ENCODE data around the gene ADGRD2.

The ADGRD2 gene

DNA sequence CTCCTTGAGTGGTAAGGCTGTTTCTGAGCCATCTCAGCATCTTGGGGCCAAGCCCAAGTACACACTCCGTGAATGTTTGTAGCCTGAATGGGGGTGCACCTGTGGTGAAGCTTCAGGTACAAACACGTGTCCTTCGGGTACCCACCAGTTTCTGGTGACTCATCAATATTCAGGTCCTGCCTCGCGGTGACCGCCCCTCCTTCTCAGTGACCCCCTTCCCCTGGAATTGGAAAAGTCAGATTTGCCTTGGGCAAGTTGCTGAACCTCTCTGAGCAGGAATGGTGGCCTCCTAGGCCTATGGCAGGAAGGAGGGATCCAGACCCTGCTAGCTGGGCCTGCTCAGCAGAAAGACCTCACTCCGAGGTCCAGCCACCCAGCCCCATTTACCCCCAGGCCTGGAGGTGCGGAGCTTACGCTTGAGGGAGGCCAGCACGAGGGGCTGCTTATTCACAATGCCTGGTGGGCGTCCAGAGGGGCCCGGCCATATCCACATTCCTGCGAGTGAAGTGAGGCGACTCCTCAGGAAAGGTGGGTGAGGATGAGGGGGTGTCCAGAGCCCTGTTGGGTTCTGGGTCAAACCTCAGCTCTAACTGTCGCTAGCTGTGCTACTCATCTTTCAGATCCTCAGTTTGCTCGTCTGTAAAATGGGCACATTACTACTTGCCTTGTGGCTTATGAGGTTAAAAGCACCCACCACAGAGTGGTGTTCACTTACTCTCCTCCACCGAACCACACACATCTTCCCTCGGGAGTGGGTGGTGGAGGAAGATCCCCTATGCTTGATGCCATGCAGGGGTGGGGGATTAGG, 7.0 kb downstream of the ADGRD2 start:
- no peak for DNase-seq (ENCODE audit: low read depth in 2 of 3, low spot score in 2 of 3)

DNA sequence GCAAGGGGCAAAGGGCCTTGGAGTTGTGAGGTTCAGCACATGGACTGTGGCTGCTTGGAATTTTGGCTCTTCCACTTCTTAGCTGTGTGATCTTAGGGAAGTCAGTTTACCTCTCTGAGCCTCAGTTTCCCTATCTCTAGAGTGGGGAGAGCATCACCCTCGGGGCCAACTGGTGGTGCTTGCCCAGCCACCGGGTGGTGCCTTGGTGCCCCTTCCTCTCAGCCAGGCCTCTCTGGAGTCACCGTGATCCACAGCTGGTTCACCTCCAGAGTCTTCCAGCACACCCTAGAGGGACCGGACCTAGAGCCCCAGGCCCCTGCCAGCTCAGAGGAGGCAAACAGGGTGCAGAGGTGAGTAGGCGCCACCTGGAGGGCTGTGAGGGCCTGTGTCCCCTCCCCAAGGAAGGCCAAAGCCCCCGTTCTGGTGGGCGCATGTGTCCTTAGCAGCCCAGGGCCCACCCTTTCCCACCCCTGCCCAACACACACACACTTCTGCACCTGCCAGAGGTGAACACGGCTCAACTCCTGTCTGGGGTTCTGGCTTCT, 7.7 kb downstream of the ADGRD2 start:
- DNase-seq (ENCODE audit: low read depth in 2 of 3, low spot score in 2 of 3) = no peak

DNA sequence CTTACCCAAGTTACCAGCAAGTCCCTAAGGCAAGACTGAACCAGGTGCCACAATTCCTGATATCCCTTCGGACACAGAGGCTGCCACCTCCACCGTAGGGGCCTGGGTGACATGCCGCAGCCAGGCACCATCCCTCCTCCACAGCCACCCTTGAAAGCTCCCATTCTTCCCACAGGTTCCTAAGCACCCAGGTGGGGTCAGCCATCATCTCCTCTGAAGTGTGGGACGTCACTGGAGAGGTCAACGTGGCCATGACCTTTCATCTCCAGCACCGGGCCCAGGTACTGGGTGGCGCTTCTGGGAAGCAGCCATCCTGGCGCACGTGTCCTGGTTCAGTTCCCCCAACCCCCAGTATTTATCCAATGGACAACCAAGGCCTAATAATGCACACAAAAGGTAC, 8.2 kb downstream of the ADGRD2 start:
- no peak for DNase-seq (ENCODE audit: low read depth in 2 of 3, low spot score in 2 of 3)

DNA sequence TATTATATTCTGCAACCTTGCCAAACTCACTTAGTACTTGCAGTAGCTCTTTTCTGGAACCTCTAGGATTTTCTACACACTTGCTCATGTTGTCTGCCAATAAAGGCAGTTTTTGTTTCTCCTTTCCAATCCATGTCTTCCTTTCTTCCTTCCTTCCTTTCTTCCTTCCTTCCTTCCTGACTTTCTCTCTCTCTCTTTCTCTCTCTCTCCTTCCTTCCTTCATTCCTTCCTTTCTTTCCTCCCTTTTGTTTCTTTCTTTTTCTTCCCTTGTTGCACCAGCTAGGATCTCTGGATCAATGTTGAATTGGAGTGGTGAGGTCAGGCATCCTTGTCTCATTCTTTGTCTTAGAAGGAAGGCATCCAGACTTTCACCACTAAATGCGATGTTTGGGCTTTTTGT, 12.5 kb downstream of the ADGRD2 start:
- DNase-seq (ENCODE audit: low read depth in 2 of 3, low spot score in 2 of 3) = no peak

DNA sequence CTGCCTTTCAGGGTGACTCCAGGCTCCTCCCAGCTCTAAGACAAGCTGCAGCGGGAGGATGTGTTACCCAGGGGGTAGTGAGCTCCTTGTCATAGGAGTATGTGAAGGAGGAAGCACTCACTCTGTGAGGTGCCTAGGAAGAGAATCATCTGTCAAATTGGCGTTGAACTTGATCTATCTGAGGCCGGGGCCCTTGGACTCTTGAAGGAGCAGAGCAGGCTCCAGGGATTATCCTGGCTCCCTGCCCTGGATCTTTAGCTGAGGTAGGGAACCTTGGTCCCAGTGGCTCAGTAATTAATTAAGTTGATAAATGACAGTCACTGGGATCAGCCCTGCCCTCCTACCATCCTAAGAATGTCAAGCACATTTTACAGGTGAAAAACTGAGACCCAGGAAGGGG, 15.5 kb downstream of the ADGRD2 start:
- no peak for DNase-seq (ENCODE audit: low read depth in 2 of 3, low spot score in 2 of 3)

DNA sequence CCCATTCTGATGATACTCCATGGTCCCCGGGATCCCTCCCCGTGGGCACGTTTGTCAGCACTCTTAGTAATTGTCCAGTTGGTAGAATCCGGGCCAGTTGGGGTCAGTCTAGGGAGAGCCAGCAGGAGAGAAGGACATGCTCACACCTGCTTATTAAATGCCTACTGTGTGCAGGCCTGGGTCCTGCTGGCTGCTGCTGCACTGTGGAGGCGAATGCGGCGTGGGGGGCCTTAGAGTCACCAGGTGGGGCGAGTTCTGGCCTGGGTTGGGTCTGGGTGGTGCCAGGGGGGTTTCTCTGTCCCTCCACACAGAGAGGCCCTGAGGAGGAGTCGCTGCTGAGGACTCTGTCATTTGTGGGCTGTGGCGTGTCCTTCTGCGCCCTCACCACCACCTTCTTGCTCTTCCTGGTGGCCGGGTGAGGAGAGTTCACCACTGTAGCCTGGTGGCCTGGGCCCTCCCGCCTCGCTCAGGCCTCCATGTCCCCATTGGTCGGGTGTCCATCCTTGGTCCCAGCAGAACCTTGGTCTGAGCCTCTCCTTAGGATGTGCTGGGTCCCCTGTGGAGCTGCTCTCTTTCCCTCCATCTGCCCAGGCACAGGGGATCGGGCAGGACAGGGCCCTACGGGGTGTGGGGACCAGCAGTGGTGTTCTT, 17.3 kb downstream of the ADGRD2 start:
- DNase-seq (ENCODE audit: low read depth in 2 of 3, low spot score in 2 of 3) = no peak

DNA sequence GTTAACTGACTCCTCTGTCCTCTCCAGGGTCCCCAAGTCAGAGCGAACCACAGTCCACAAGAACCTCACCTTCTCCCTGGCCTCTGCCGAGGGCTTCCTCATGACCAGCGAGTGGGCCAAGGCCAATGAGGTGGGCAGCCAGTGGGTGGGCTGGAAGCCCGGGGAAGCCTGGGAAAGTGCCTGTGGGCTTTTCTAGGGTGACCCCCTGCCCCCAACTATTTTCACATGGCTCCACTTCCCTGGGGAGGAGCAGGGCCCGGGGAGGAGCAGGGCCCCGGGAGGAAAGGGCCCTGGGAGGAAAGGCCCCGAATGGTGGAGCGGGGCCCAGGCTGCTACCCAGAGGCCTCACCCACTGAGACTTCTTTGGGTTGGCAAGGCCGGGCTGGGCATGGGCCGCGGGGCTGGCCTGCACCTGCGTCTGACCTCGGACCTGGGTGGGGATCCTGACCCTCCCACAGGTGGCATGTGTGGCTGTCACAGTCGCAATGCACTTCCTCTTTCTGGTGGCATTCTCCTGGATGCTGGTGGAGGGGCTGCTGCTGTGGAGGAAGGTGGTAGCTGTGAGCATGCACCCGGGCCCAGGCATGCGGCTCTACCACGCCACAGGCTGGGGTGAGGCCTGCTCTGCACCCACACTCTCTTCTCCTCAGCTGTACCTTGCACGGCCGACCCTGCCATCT, 17.9 kb downstream of the ADGRD2 start:
- DNase-seq (ENCODE audit: low read depth in 2 of 3, low spot score in 2 of 3) = no peak

DNA sequence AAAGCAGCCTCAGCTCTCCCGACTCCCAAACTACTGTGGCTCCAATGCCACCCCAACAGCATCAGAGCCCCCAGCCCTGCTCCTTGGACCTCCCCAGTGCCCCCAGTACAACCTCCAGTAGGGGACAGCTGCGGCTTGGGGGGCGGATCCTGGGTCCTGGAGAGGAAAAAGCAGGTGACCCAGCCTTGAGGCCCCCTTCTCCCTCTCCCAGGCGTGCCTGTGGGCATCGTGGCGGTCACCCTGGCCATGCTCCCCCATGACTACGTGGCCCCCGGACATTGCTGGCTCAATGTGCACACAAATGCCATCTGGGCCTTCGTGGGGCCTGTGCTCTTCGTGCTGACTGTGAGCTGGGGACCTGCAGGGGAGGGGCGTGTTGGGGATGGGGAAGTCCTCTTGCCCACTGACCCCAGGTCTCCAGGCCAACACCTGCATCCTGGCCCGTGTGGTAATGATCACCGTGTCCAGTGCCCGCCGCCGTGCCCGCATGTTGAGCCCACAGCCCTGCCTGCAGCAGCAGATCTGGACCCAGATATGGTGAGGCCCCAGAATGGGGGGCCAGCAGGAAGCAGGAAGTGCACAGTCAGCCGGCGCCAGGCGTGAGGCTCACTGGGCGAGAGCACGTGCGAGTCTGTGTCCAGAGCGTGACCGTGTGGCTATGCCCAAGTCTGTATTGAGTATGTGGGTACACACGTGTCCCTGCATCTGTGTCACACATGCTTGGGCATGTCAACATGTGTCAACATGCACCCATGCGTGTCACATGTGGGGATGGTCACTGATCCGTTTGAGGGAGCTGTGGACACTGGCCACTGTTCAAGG, 19.0 kb downstream of the ADGRD2 start:
- DNase-seq (ENCODE audit: low read depth in 2 of 3, low spot score in 2 of 3) = no peak

DNA sequence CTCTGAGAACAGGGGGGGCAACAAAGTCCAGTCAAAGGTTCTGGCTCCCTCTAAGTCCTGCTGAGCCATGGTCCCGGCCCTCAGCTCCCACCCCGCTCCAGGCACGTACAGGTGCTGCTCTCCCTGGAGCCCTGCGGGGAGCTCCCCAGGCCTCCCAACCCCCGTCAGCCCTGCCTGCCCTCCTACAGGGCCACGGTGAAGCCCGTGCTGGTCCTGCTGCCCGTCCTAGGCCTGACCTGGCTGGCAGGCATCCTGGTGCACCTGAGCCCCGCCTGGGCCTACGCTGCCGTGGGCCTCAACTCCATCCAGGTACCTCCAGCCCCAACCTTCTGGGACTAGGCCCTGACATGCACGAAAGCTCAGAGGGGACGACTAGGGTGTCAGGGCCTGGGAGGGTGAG, 20.1 kb downstream of the ADGRD2 start:
- no peak for DNase-seq (ENCODE audit: low read depth in 2 of 3, low spot score in 2 of 3)

DNA sequence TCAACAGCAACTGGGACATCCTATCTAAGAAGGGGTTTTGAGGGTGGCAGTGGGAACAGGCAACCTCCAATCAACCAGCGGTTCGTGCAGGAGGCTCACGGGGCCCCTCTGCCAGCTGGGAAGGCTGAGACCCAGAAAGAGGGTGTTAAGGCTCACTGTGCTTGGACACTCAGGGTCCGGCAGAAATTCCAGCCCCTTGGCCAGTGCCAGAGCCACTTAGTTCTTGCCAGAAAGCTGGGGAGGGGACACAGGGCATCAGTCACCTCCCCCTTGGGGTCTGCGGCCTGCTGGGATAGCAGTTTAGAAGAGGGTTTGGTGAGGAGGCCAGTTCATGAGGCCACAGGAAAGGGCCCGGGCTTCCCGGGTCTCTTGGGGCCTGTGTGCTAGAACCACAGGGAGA, 20.5 kb downstream of the ADGRD2 start:
- no peak for DNase-seq (ENCODE audit: low read depth in 2 of 3, low spot score in 2 of 3)

DNA sequence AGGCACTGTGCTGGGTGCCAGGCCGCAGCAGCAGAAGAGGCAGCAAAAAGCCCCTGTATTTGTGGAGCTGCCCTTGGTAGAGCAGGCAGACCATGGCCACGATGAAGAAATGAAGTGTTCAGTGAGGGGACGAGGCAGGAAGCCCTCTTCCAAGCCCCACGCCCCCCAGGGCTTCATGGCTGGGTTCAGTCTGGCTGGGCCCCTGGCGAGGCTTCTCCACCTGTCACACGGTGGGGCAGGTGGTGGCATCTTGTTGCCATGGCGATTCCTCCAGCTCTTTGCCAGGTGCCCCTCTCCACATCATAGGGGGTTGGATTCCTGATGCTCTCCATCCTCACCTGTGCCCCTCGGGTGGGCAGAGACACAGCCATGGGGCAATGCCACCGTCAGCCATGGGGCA, 21.5 kb downstream of the ADGRD2 start:
- DNase-seq (ENCODE audit: low read depth in 2 of 3, low spot score in 2 of 3) = no peak

DNA sequence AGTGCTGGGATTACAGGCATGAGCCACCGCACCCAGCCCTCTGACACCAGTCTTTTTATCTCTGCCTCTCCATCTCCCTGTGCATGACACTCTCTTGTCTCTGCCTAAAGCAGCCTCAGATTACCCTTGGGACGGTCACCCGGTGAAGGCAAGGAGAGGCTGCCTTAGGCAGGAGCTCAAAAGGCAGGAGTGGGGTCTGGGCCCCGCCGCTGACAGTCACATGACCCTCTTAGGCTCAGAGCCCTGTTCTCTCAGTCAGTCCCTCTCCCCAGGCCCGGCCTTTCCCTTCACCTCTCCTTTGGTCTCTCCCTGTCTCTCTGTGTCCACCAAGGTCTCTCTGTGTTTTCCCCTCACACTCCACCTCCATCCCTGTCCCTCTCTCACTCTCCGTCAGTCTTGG, 22.5 kb downstream of the ADGRD2 start:
- DNase-seq (ENCODE audit: low read depth in 2 of 3, low spot score in 2 of 3) = no peak

DNA sequence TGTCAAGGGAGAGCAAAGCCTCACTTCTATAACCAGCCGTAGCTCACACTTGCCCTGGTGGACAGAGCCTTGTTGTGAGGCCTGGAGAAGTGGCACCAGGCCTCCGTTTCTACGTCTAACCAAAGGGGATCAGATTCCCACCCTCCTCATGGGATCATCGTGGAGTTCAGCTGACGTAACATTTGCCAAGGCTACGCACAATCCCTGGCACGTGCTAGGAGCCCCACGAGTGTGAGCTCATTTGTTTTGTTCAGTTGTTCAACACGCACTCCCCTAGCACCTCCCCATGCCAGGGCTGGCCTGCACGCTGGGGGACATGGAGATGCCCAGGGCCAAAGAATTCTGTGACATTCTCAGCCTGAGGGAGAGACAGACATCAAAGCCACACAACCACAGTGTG, 23.1 kb downstream of the ADGRD2 start:
- no peak for DNase-seq (ENCODE audit: low read depth in 2 of 3, low spot score in 2 of 3)

DNA sequence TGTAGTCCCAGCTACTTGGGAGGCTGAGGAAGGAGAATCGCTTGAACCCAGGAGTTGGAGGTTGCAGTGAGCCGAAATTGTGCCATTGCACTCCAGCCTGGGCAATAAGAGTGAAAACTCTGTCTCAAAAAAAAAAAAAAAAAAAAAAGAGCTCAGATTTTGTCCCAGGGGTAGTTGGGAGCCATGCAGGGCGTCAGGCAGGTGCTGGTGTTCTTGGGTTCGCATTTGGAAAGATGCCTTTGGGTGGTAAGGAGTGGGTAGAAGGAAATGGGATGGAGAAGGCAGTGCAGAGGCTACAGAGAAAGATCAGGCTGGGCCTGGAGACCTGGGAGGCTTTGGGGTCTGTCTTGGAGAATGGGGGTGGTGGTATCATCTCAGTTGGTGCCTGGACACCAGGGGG, 23.9 kb downstream of the ADGRD2 start:
- no peak for DNase-seq (ENCODE audit: low read depth in 2 of 3, low spot score in 2 of 3)

DNA sequence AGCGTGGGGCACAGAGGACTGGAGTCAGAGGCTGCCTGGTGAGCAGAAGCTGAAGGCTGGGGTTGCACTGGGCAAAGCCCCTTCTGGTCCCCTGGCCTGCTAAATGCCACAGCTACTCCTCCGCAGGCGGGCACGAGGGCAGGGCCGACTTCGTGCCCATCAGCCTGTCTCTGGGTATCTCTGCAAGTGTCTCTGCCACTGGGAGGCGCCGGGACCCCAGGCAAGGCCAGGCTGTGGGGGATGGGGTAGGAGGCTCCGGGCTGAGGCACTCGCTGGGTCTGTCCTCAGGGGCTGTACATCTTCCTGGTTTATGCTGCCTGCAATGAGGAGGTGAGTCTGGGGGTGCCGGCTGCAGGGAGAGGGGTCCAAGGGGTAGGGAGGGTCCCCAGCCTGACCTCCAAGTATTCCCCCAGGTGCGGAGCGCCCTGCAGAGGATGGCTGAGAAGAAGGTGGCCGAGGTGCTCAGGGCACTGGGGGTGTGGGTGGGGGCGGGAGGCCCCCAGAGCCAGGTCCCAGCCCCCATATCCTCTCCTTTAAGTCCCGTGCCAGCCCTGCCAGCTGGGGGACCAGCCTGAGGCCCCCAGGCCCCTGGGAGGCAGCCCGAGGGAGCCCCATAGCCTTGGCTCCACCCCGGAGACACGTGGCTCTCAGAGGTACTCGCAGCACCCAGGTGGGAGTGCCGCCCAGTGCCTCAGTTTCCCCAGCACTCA, 25.1 kb downstream of the ADGRD2 start:
- DNase-seq (ENCODE audit: low read depth in 2 of 3, low spot score in 2 of 3) = no peak

DNA sequence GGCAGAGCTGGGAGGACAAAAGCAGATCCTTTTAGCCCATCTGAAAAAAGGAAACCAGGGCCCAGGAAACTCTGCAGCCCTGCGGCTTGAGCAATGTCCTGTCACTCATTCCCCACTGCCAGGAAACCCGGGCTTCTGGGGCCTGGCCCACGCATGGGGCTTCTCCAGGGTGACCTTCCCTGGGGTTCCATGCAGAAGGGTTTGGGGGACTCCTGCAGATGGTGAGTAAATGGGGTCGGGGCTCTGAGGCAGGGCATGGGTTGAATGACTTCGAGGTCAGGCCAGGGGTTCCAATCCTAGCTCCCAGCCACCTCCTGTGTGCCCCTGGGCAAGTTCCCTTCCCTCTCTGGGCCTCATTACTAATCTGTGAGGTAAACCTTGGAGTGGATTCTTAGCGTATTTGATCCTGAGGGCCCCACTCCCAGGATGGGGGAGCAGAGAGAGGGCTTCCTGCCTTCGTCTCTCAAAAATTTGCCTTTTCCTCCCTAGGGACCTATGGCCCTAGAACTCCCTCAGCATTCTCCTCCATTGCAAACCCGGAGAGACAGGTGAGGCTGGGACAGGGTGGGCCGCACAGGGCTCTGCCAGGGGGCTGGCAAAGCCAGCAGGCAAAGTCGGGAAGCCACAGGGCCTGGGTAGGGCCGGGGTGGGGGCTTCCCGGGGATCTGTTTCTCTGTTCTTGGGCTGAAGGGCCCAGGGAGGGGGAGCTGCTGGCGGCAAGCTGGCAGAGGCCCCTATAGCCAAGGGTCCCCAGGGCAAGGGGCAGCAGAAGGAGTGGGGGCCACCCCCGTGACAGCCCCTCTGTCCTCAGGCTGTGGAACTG, 25.8 kb downstream of the ADGRD2 start:
- no peak for DNase-seq (ENCODE audit: low read depth in 2 of 3, low spot score in 2 of 3)

DNA sequence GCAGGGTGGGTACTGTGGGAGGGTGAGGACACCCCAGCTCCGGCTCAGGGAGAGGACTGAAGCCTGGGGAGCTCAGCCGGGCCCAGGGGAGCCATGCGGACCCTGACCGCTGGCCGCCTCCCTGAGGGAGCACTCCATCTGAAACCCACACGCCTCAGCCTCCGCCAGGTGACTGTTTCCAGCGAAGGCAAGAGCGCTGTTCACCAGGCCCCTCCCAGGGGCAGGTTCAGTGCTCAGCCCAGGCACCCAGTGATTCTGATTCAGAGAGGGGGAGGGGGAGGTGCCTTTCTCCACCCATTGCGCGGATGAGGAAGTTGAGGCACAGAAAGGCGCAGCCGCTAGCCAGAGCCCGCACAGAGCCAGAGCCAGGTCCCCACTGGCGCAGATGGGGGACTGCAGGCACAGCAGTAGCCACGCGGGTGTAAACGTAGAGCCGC, 27.0 kb downstream of the ADGRD2 start:
- DNase-seq (ENCODE audit: low read depth in 2 of 3, low spot score in 2 of 3) = no peak

DNA sequence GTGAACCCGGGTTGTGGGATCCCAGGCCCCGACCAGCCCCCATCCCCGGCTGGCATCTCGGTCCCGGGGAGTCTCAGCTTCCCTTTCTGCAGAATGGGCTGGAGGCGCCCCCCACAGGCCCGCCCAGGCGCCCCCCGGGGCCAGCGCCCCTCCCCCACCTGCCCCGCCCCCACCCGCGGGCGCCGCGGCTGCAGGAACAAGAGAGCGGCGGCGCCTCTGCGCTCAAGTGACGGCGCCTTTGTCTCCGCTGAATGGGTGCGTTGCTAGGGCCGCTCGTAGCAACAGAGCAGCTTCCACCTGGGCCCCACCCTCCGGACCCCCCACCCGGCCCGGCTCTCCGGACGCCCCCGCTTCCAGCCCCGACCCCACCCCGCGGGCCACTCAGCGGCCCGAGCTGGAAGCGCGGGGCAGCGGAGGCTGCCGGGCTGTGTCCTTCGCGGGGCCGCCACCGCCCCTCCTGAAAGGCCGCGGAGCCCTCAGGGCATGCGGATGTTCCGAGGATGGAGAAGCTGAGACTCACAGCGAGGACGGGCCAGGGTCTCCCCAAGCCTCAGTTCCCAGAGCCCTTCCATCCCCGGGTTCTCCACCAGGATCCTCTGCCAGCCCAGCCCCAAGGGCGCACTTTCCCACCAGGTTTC, 27.5 kb downstream of the ADGRD2 start:
- no peak for DNase-seq (ENCODE audit: low read depth in 2 of 3, low spot score in 2 of 3)

DNA sequence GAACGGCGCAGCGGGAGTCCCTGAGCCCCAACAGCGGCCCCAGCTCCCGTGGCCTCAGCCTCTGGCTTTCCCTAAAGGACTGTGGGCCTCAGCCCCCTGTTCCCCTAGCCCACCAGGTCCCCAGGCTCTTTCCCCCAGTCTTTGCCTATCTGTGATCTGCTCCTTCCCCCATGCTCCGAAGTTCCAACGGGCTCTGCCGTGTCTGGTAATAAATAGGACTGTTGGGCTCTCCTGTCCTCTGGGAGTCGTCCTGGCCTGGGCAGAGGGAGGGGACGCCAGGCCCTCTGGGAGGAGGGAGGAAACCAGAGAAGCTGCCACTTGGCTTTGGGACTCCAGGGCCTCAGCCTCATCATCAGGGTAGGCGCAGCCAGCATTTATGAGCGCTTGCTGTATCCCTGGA, 28.1 kb downstream of the ADGRD2 start:
- no peak for DNase-seq (ENCODE audit: low read depth in 2 of 3, low spot score in 2 of 3)

All from activated CD8-positive, alpha-beta memory T cell treated with anti-CD3 and anti-CD28 coated beads for 48 hours (primary cell).